ENCODE results near the gene MVB12B.

The MVB12B gene

GRCh38 chr9:126435626-126436025 is 109.0 kb downstream of the MVB12B start:
- DNase-seq: no peak

GRCh38 chr9:126436545-126437267 is 110.1 kb downstream of the MVB12B start:
- no peak for DNase-seq

GRCh38 chr9:126437268-126437666 is 110.6 kb downstream of the MVB12B start:
- DNase-seq: no peak

- DNase-seq: no peak
These were observed 111.1 kb downstream of the MVB12B start for GRCh38 chr9:126437701-126438100.

GRCh38 chr9:126438741-126439401 is 112.2 kb downstream of the MVB12B start:
- DNase-seq: no peak

- no peak for DNase-seq
These were observed 112.8 kb downstream of the MVB12B start for GRCh38 chr9:126439402-126439765.

- no peak for DNase-seq
These were observed 113.4 kb downstream of the MVB12B start for GRCh38 chr9:126439883-126440653.

- no peak for DNase-seq
These were observed 114.3 kb downstream of the MVB12B start for GRCh38 chr9:126440940-126441339.

GRCh38 chr9:126442636-126443035 is 116.0 kb downstream of the MVB12B start:
- DNase-seq: no peak

- no peak for DNase-seq
These were observed 116.5 kb downstream of the MVB12B start for GRCh38 chr9:126443144-126443543.

- no peak for DNase-seq
These were observed 121.5 kb downstream of the MVB12B start for GRCh38 chr9:126448136-126448535.

- no peak for DNase-seq
These were observed 122.4 kb downstream of the MVB12B start for GRCh38 chr9:126448865-126449577.

GRCh38 chr9:126449725-126450667 is 123.4 kb downstream of the MVB12B start:
- no peak for DNase-seq

GRCh38 chr9:126450668-126451205 is 124.1 kb downstream of the MVB12B start:
- DNase-seq: no peak

GRCh38 chr9:126451316-126451885 is 124.8 kb downstream of the MVB12B start:
- no peak for DNase-seq

- DNase-seq: no peak
These were observed 125.5 kb downstream of the MVB12B start for GRCh38 chr9:126452106-126452505.

- DNase-seq: no peak
These were observed 126.7 kb downstream of the MVB12B start for GRCh38 chr9:126453156-126453963.

GRCh38 chr9:126454215-126454614 is 127.6 kb downstream of the MVB12B start:
- DNase-seq: no peak

- DNase-seq: no peak
These were observed 128.2 kb downstream of the MVB12B start for GRCh38 chr9:126454795-126455194.

GRCh38 chr9:126456441-126457174 is 130.0 kb downstream of the MVB12B start:
- no peak for DNase-seq

Measured in CD4-positive, alpha-beta T cell treated with Interleukin-17A for 1 hour (primary cell).